Liver (tissue), 9 donors: ENCODE measurements around the gene MAGEB17. TPM values are rescaled to one million over a fixed set of nuclear protein-coding genes. Genes with fewer than 3 reads are reported as not detected.

Source experiments
- DNase-seq: peaks from one replicate; pipeline ENCODE4 v3.0.0-alpha.2; 2017; ENCODE audit warnings: low spot score
- H3K27ac ChIP-seq, 2 donors: one replicate each; pipeline ENCODE4 v1.7.0; 2013; ENCODE audit warnings: inconsistent platforms in 2 of 2, low read length in 2 of 2, control low read depth in 1 of 2, low read depth in 1 of 2, mild to moderate bottlenecking in 1 of 2
- H3K27me3 ChIP-seq, 4 donors: one replicate each; pipeline versions ENCODE4 v1.6.1 to v1.7.0; 2013; ENCODE audit warnings: low read length in 3 of 4, inconsistent platforms in 1 of 4, mild to moderate bottlenecking in 1 of 4, moderate library complexity in 1 of 4; ENCODE audit not compliant: control insufficient read depth in 4 of 4, insufficient read depth in 4 of 4
- H3K36me3 ChIP-seq, 4 donors: one replicate each; pipeline versions ENCODE4 v1.6.1 to v1.7.0; 2013; ENCODE audit warnings: low read length in 3 of 4, mild to moderate bottlenecking in 3 of 4, low read depth in 1 of 4, moderate library complexity in 1 of 4; ENCODE audit not compliant: control insufficient read depth in 4 of 4, insufficient read depth in 3 of 4
- H3K4me1 ChIP-seq, 4 donors: one replicate each; pipeline versions ENCODE4 v1.6.1 to v1.7.0; 2013; ENCODE audit warnings: low read length in 3 of 4, mild to moderate bottlenecking in 3 of 4, moderate library complexity in 1 of 4; ENCODE audit not compliant: control insufficient read depth in 4 of 4, insufficient read depth in 4 of 4
- H3K4me3 ChIP-seq, 3 donors: one replicate each; pipeline versions ENCODE4 v1.6.1 to v1.7.0; 2013; ENCODE audit warnings: low read length in 3 of 3, control low read depth in 1 of 3, low read depth in 1 of 3, mild to moderate bottlenecking in 1 of 3
- H3K9ac ChIP-seq, 2 donors: one replicate each; pipeline ENCODE4 v1.7.0; 2013; ENCODE audit warnings: low read length in 2 of 2, mild to moderate bottlenecking in 2 of 2, moderate library complexity in 2 of 2, control low read depth in 1 of 2, low read depth in 1 of 2
- H3K9me3 ChIP-seq, 4 donors: one replicate each; pipeline versions ENCODE4 v1.6.1 to v1.7.0; 2013; ENCODE audit warnings: low read length in 3 of 4; ENCODE audit not compliant: control insufficient read depth in 4 of 4
- ATF3 ChIP-seq: IDR thresholded peaks from 2 replicates; pipeline ENCODE4 v1.6.1; 2016; ENCODE audit warnings: antibody characterized with exemption
- CTCF ChIP-seq: fragments of 150-350 bp; IDR thresholded peaks from 2 replicates; pipeline ENCODE4 v1.5.1; 2017; ENCODE audit warnings: improper control_type of control experiment, low read depth, low read length; ENCODE audit not compliant: missing input control
- EGR1 ChIP-seq, 2 donors: IDR thresholded peaks; 2 replicates each; pipeline ENCODE4 v1.6.1; 2016 to 2018; ENCODE audit warnings: antibody characterized with exemption in 2 of 2, low read depth in 2 of 2
- FOXA1 ChIP-seq: IDR thresholded peaks from 2 replicates; pipeline ENCODE4 v1.6.1; 2016; ENCODE audit warnings: antibody characterized with exemption
- FOXA2 ChIP-seq: IDR thresholded peaks from 2 replicates; pipeline ENCODE4 v1.6.1; 2016; ENCODE audit warnings: antibody characterized with exemption
- GABPA ChIP-seq, 2 donors: IDR thresholded peaks in 1 of 2; conservative IDR thresholded peaks in 1 of 2; 2 replicates each; pipeline ENCODE4 v1.6.1; 2016; ENCODE audit warnings: antibody characterized with exemption in 2 of 2, mild to moderate bottlenecking in 1 of 2, moderate library complexity in 1 of 2
- HNF4A ChIP-seq, 2 donors: conservative IDR thresholded peaks; 2 replicates each; pipeline ENCODE4 v1.6.1; 2016; ENCODE audit warnings: antibody characterized with exemption in 2 of 2, mild to moderate bottlenecking in 2 of 2
- HNF4G ChIP-seq: IDR thresholded peaks from 2 replicates; pipeline ENCODE4 v1.6.1; 2016; ENCODE audit warnings: antibody characterized with exemption
- JUND ChIP-seq, 2 donors: IDR thresholded peaks; 2 replicates each; pipeline ENCODE4 v1.6.1; 2016; ENCODE audit warnings: antibody characterized with exemption in 2 of 2
- MAX ChIP-seq: IDR thresholded peaks from 2 replicates; pipeline ENCODE4 v1.6.1; 2016; ENCODE audit warnings: antibody characterized with exemption
- NR2F2 ChIP-seq: IDR thresholded peaks from 2 replicates; pipeline ENCODE4 v1.6.1; 2016; ENCODE audit warnings: antibody characterized with exemption
- RAD21 ChIP-seq, 2 donors: IDR thresholded peaks; 2 replicates each; pipeline ENCODE4 v1.6.1; 2016; ENCODE audit warnings: antibody characterized with exemption in 2 of 2, mild to moderate bottlenecking in 2 of 2
- REST ChIP-seq: IDR thresholded peaks from 2 replicates; pipeline ENCODE4 v1.6.1; 2016; ENCODE audit warnings: antibody characterized with exemption, mild to moderate bottlenecking
- RXRA ChIP-seq, 2 donors: IDR thresholded peaks; 2 replicates each; pipeline ENCODE4 v1.6.1; 2017 to 2018; ENCODE audit warnings: antibody characterized with exemption in 2 of 2, mild to moderate bottlenecking in 1 of 2
- SP1 ChIP-seq: IDR thresholded peaks from 2 replicates; pipeline ENCODE4 v1.6.1; 2018; ENCODE audit warnings: antibody characterized with exemption, mild to moderate bottlenecking
- TAF1 ChIP-seq: conservative IDR thresholded peaks from 2 replicates; pipeline ENCODE4 v1.6.1; 2016; ENCODE audit warnings: antibody characterized with exemption, mild to moderate bottlenecking
- ZBTB33 ChIP-seq: IDR thresholded peaks from 2 replicates; pipeline ENCODE4 v1.6.1; 2016; ENCODE audit warnings: antibody characterized with exemption
- WGBS: extraction: QIAGEN DNeasy Blood & Tissue Kit; methylation state at CpG from one replicate; pipeline ENCODE4 v1.1.7; 2013; 5-methylcytosine and 5-hydroxymethylcytosine counted together
- polyA plus RNA-seq, 2 donors: library from polyadenylated mRNA; stranded (reverse) in 1 of 2; unstranded in 1 of 2; fragments of 200-250 nt in 1 of 2; fragments of >200 nt in 1 of 2; fragmentation: Nextera tagmentation in 1 of 2; extraction: Ambion mirVana in 1 of 2; gene quantifications; one replicate each; pipeline versions ENCODE4 v1.2.1 to v1.2.3, GENCODE V29; 2013 to 2015
- total RNA-seq, 2 donors: library from RNA; depleted of rRNA; stranded (reverse); fragments of >200 nt; gene quantifications; one replicate each; pipeline ENCODE4 v1.2.3, GENCODE V29; 2014
- donor health status: healthy.
- donor health status: healthy.
- donor health status: healthy.
- donor health status: healthy.
- donor health status: healthy.

Gene MAGEB17
- total and polyA plus RNA-seq, 4 donors: not detected

GRCh38 chrX:16210061-16210460 is 42.8 kb downstream of the MAGEB17 start:
- no peak overlapping the region for H3K27ac ChIP-seq
- H3K36me3 ChIP-seq: no peaks in the 10 kb centered on the region
- no peaks in the 10 kb centered on the region for H3K27me3 ChIP-seq
- H3K9ac ChIP-seq: no peak overlapping the region
- H3K4me3 ChIP-seq: no peak overlapping the region
- 92% methylated on average over 3 of the region's 3 CpGs for WGBS
- no peaks in the 10 kb centered on the region for H3K4me1 ChIP-seq
- no peaks in the 10 kb centered on the region for H3K9me3 ChIP-seq
- no peak for TF ChIP-seq RXRA (IDR thresholded peaks at IDR 0.05)
- no peak for TF ChIP-seq HNF4A (conservative IDR thresholded peaks at IDR 0.05)
- no peak for TF ChIP-seq FOXA1
- TF ChIP-seq CTCF: no peak
- TF ChIP-seq TAF1: no peak
- TF ChIP-seq NR2F2: no peak
- TF ChIP-seq RAD21 (IDR thresholded peaks at IDR 0.05): no peak
- no peak for TF ChIP-seq ZBTB33
- no peak for TF ChIP-seq SP1
- TF ChIP-seq REST: no peak
- no peak for TF ChIP-seq ATF3
- TF ChIP-seq FOXA2: no peak
- TF ChIP-seq EGR1 (IDR thresholded peaks at IDR 0.05; ENCODE audit: low read depth in 2 of 2): no peak
- no peak for TF ChIP-seq MAX
- no peak for TF ChIP-seq HNF4G
- no peak for TF ChIP-seq JUND (IDR thresholded peaks at IDR 0.05)
- no peak for DNase-seq

GRCh38 chrX:16212024-16212423 is 44.7 kb downstream of the MAGEB17 start:
- no peak overlapping the region for H3K4me3 ChIP-seq
- no peaks in the 10 kb centered on the region for H3K4me1 ChIP-seq
- no peaks in the 10 kb centered on the region for H3K27me3 ChIP-seq
- DNase-seq: no peak
- no peak overlapping the region for H3K27ac ChIP-seq
- no peaks in the 10 kb centered on the region for H3K9me3 ChIP-seq
- no peak overlapping the region for H3K9ac ChIP-seq
- no peaks in the 10 kb centered on the region for H3K36me3 ChIP-seq
- 72% methylated on average over 2 of the region's 2 CpGs for WGBS
- TF ChIP-seq SP1 (no peak), RXRA (IDR thresholded peaks at IDR 0.05) (no peak), REST (no peak), GABPA (IDR thresholded peaks at IDR 0.05 in 1 of 2, conservative IDR thresholded peaks at IDR 0.05 in 1 of 2) (no peak), ATF3 (no peak), HNF4G (no peak), ZBTB33 (no peak), FOXA1 (no peak), EGR1 (IDR thresholded peaks at IDR 0.05; ENCODE audit: low read depth in 2 of 2) (no peak), RAD21 (IDR thresholded peaks at IDR 0.05) (no peak)
